ENCODE results near the gene CST9.

The CST9 gene

DNA sequence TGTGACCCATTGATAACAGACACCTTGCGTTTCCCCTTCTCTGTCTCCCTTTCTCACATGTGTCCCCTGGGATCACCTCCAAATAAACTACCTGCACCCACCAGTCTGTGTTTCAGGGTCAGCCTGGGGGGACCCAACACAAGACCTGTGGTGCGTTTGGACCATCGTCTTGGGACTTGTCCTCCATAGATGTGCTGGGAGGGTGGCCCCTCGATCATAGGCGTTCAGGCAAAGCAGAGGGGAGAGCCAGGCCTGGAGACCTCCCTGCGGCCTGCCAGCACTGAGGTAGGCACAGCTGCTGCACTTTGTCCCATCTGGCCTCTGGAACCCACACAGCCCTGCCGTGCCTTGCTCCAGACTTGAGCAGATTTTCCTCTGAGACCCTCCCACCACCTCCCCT lies 18.1 kb downstream of the CST9 start:
- H3K9me2 ChIP-seq (replicated peaks; ENCODE audit: insufficient read depth, low read length) = no peaks in the 10 kb centered on the region
- H3K36me3 ChIP-seq (replicated peaks; ENCODE audit: insufficient read depth, low read length) = no peaks in the 10 kb centered on the region
- no peak overlapping the region for H3K27ac ChIP-seq (ENCODE audit: low read length)
- no peaks in the 10 kb centered on the region for H3F3A ChIP-seq (ENCODE audit: insufficient read depth, low read length)
- no peaks in the 10 kb centered on the region for H3K4me1 ChIP-seq (ENCODE audit: low read length)
- H2AFZ ChIP-seq (ENCODE audit: low read length) = no peak overlapping the region
- TF ChIP-seq EZH2phosphoT487 (IDR thresholded peaks at IDR 0.05; ENCODE audit: low read length) (no peak), EZH2 (optimal IDR thresholded peaks at IDR 0.05; ENCODE audit: low read depth, low read length) (no peak), CTCF (IDR thresholded peaks at IDR 0.05; ENCODE audit: low read length) (no peak)
- no peak overlapping the region for H3K4me3 ChIP-seq (ENCODE audit: low read length)
- no peak overlapping the region for H3K9ac ChIP-seq (ENCODE audit: low read length)
- H3K79me2 ChIP-seq (ENCODE audit: low read length) = no peaks in the 10 kb centered on the region
- no peaks in the 10 kb centered on the region for H4K20me1 ChIP-seq (ENCODE audit: insufficient read depth, low read length)
- DNase-seq = no peak
- H3K27me3 ChIP-seq (replicated peaks; ENCODE audit: insufficient read depth, low read length) = no peaks in the 10 kb centered on the region
- H3K9me3 ChIP-seq (replicated peaks; ENCODE audit: insufficient read depth, low read length) = no peaks in the 10 kb centered on the region
- no peak overlapping the region for H3K4me2 ChIP-seq (ENCODE audit: low read depth, low read length)

DNA sequence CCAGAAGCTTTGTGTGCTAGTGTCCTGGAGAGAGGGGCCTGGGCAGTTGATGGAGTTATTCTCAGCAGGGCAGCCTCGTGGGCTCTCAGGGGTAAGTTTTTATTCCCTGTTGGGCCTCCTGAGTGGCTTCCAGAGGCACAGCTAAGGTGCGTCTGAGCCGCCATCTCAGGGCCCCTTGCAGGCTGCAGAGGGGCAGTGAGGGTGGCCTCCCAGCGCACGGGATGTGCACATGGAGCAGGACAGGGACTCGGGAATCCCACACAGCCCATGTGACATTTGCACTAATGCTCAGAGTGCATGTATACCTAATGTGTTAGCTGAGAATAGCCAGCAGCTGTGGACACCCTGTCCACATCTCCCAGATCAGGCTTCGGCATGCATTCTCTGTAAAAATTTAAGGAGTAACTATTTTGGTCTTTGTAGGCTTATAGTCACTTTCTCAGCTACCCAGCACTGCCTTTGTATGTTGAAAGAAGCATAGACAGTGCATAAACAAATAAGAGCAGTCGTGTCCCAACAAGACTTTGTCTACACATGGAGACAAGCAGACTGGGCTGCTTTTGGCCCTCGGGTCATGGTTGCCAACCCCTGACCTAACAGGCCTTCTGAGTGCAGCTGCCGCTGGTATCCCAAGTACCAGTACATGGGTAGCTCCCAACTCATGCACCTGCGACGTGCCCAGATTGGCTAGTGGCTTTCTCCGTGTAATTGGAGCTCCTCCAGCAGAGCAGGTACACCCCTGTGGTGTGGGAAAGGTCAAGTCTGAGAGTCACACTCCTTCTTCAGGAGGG lies 18.8 kb downstream of the CST9 start:
- Histone ChIP-seq H3F3A (ENCODE audit: insufficient read depth, low read length) (no peaks in the 10 kb centered on the region), H3K4me1 (ENCODE audit: low read length) (no peaks in the 10 kb centered on the region), H3K9ac (ENCODE audit: low read length) (no peak overlapping the region), H3K4me3 (ENCODE audit: low read length) (no peak overlapping the region), H4K20me1 (ENCODE audit: insufficient read depth, low read length) (no peaks in the 10 kb centered on the region), H3K4me2 (ENCODE audit: low read depth, low read length) (no peak overlapping the region), H2AFZ (ENCODE audit: low read length) (no peak overlapping the region), H3K79me2 (ENCODE audit: low read length) (no peaks in the 10 kb centered on the region), H3K9me2 (replicated peaks; ENCODE audit: insufficient read depth, low read length) (no peaks in the 10 kb centered on the region), H3K9me3 (replicated peaks; ENCODE audit: insufficient read depth, low read length) (no peaks in the 10 kb centered on the region), H3K27ac (ENCODE audit: low read length) (no peak overlapping the region), H3K36me3 (replicated peaks; ENCODE audit: insufficient read depth, low read length) (no peaks in the 10 kb centered on the region), H3K27me3 (replicated peaks; ENCODE audit: insufficient read depth, low read length) (no peaks in the 10 kb centered on the region)
- no peak for TF ChIP-seq EZH2 (optimal IDR thresholded peaks at IDR 0.05; ENCODE audit: low read depth, low read length)
- TF ChIP-seq EZH2phosphoT487 (IDR thresholded peaks at IDR 0.05; ENCODE audit: low read length) = no peak
- TF ChIP-seq CTCF (IDR thresholded peaks at IDR 0.05; ENCODE audit: low read length) = no peak
- no peak for DNase-seq

GRCh38 chr20:23585808-23586734 lies 19.6 kb downstream of the CST9 start:
- Histone ChIP-seq H2AFZ (ENCODE audit: low read length) (no peak overlapping the region), H3K27ac (ENCODE audit: low read length) (no peak overlapping the region)

More at GRCh38 chr20:23585808-23586734, 19.6 kb downstream of the CST9 start:
- H3K36me3 ChIP-seq (replicated peaks; ENCODE audit: insufficient read depth, low read length) = no peaks in the 10 kb centered on the region
- H3K9me2 ChIP-seq (replicated peaks; ENCODE audit: insufficient read depth, low read length) = no peaks in the 10 kb centered on the region
- no peaks in the 10 kb centered on the region for H4K20me1 ChIP-seq (ENCODE audit: insufficient read depth, low read length)
- DNase-seq = no peak
- H3K9me3 ChIP-seq (replicated peaks; ENCODE audit: insufficient read depth, low read length) = no peaks in the 10 kb centered on the region
- no peaks in the 10 kb centered on the region for H3F3A ChIP-seq (ENCODE audit: insufficient read depth, low read length)
- no peak overlapping the region for H3K4me3 ChIP-seq (ENCODE audit: low read length)
- H3K4me2 ChIP-seq (ENCODE audit: low read depth, low read length) = no peak overlapping the region
- H3K79me2 ChIP-seq (ENCODE audit: low read length) = no peaks in the 10 kb centered on the region
- H3K9ac ChIP-seq (ENCODE audit: low read length) = no peak overlapping the region
- no peaks in the 10 kb centered on the region for H3K27me3 ChIP-seq (replicated peaks; ENCODE audit: insufficient read depth, low read length)
- no peaks in the 10 kb centered on the region for H3K4me1 ChIP-seq (ENCODE audit: low read length)
- TF ChIP-seq EZH2 (optimal IDR thresholded peaks at IDR 0.05; ENCODE audit: low read depth, low read length) (no peak), CTCF (IDR thresholded peaks at IDR 0.05; ENCODE audit: low read length) (no peak), EZH2phosphoT487 (IDR thresholded peaks at IDR 0.05; ENCODE audit: low read length) (no peak)
